ENCODE measurements around the gene SCNN1G. TPM values are rescaled to one million over a fixed set of nuclear protein-coding genes. Genes with fewer than 3 reads are reported as not detected.

The SCNN1G gene
- 10 to 100 TPM in 3 of 4 donors, 1 to 10 TPM in 1; 2.8 to 87.8 (median 66.2) TPM for total RNA-seq

- Histone ChIP-seq H3K27ac (peak within 1 kb of the TSS in 2 of 4 donors; percentile 20 to 32), H3K27me3 (peaks cover 77% of the 10 kb centered on the region), H3K9me3 (no peaks in the 10 kb centered on the region), H3K36me3 (no peaks in the 10 kb centered on the region), H3K4me1 (peaks cover 9 to 16% (median 12%) of the 10 kb centered on the region in 4 donors), H3K4me3 (peak within 1 kb of the TSS; percentile 33 to 61 (median 46))
- intact Hi-C loops (cut with DNase I; ENCODE audit: low total_unique reads) (loop anchor here (1.0 kb wide), 1 partner anchor 251 kb away; no protein-coding TSS in a partner anchor), in situ Hi-C loops (cut with MboI; ENCODE audit: low pct_ligation_motif_present in 1 of 4, low pct_unique_long_range_greater_than_20kb in 1 of 4, low sequenced_read_pairs in 3 of 4) (loop anchor here in 3 of 4 donors (5.0 to 10.0 kb wide), 3 partner anchors 252 to 259 kb away; no protein-coding TSS in a partner anchor)
- 3% methylated on average over 26 of the region's 71 CpGs; no CpG with 5 or more reads in 1 of the 2 donors for WGBS, 2 donors (ENCODE audit: low coverage in 1 of 2)
- DNase-seq = peak; percentile 45
- peak in 1 of 3 donors; percentile 71 for TF ChIP-seq POLR2AphosphoS5 (IDR thresholded peaks at IDR 0.05)
- TF ChIP-seq, protein P1, sequence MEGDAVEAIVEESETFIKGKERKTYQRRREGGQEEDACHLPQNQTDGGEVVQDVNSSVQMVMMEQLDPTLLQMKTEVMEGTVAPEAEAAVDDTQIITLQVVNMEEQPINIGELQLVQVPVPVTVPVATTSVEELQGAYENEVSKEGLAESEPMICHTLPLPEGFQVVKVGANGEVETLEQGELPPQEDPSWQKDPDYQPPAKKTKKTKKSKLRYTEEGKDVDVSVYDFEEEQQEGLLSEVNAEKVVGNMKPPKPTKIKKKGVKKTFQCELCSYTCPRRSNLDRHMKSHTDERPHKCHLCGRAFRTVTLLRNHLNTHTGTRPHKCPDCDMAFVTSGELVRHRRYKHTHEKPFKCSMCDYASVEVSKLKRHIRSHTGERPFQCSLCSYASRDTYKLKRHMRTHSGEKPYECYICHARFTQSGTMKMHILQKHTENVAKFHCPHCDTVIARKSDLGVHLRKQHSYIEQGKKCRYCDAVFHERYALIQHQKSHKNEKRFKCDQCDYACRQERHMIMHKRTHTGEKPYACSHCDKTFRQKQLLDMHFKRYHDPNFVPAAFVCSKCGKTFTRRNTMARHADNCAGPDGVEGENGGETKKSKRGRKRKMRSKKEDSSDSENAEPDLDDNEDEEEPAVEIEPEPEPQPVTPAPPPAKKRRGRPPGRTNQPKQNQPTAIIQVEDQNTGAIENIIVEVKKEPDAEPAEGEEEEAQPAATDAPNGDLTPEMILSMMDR (IDR thresholded peaks at IDR 0.05) = peak in 3 of 5 experiments; percentile 2 to 41 (median 8)
- TF ChIP-seq POLR2A (IDR thresholded peaks at IDR 0.05) = peak; percentile 38
- no peak for TF ChIP-seq EP300 (IDR thresholded peaks at IDR 0.05; ENCODE audit: low read depth)
Measured at GRCh38 chr16:23182679-23183542, at the start of gene SCNN1G. SCNN1G (plus strand) TSS chr16:23182745; CDS start chr16:23186272, 3,527 bp downstream.

DNA sequence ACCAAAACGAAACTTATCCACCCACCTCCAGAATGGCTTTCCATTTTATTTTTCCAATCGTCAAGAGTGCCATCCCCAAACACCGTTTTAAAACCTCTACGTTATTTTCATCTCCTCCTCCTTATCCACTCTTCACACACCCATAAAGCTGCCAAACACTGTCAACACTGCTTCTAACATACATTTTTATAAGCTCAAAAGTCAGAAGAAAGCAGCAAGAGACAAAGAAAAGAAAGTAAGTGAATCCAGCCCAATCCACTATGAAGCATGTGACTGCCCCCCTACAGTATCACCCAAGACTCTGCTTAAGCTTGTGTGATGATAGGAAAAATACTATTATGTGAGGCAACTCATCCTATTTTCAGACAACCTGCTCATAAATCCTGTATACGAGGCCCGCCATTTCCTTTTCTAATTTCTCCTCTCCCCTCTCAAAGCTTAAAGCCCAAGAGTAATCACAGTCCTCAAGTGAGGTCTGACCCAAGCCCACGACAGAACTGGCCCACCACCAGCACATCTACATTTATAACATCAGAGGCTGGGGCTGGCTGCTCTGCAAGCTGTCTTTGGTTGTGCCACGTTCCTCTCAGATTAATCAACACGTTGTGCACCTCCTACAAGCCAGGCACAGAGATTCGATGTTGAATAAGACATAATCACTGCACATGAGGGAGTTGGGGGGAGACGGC is 49.6 kb upstream of the SCNN1G start:
- in situ Hi-C loops (cut with MboI; ENCODE audit: low pct_ligation_motif_present in 1 of 4, low pct_unique_long_range_greater_than_20kb in 1 of 4, low sequenced_read_pairs in 3 of 4) (no loop called here), intact Hi-C loops (cut with DNase I; ENCODE audit: low total_unique reads) (no loop called here)
- H3K9me3 ChIP-seq = peaks cover 0 to 4% of the 10 kb centered on the region in 2 donors
- no peaks in the 10 kb centered on the region for H3K27me3 ChIP-seq
- H3K4me3 ChIP-seq = no peak overlapping the region
- peak in 1 of 3 donors; percentile 4 for TF ChIP-seq POLR2AphosphoS5 (IDR thresholded peaks at IDR 0.05)
- TF ChIP-seq POLR2A (IDR thresholded peaks at IDR 0.05) = no peak
- TF ChIP-seq, protein P1 (IDR thresholded peaks at IDR 0.05) = no peak
- H3K36me3 ChIP-seq = no peaks in the 10 kb centered on the region
- 62 to 68% methylated on average over 8 to 11 of the region's 11 CpGs for WGBS, 2 donors (ENCODE audit: low coverage in 1 of 2)
- peak overlapping the region; percentile 64 to 84 (median 79) for H3K27ac ChIP-seq
- DNase-seq = peak; percentile 14
- peaks cover 2 to 24% (median 10%) of the 10 kb centered on the region in 4 donors for H3K4me1 ChIP-seq

DNA sequence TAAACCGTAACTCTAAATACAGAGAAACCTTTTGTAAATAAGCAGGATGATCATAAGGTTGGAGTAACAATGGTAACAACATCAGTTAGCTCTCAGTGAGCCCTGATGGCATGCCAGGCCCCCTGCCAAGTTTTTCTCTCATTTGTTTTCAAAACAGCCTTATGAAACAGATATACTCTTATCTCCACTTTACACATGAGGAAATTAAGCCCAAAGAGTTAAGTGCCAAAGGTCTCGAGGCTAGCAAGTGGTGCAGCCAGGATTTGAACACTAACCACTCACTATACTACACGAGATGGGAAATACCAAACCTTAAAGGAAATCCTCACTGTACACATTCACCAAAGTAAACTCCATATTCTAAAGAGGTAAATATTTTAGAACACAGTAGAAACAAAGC is 48.3 kb upstream of the SCNN1G start:
- Histone ChIP-seq H3K27me3 (no peaks in the 10 kb centered on the region), H3K27ac (peak overlapping the region in 1 of 4 donors; percentile 33), H3K9me3 (peaks cover 0 to 4% of the 10 kb centered on the region in 2 donors), H3K4me1 (peaks cover 2 to 20% (median 10%) of the 10 kb centered on the region in 4 donors), H3K4me3 (no peak overlapping the region), H3K36me3 (no peaks in the 10 kb centered on the region)
- 16 to 32% methylated on average over 3 of the region's 3 CpGs for WGBS, 2 donors (ENCODE audit: low coverage in 1 of 2)
- peak; percentile 31 for DNase-seq
- in situ Hi-C loops (cut with MboI; ENCODE audit: low pct_ligation_motif_present in 1 of 4, low pct_unique_long_range_greater_than_20kb in 1 of 4, low sequenced_read_pairs in 3 of 4) = no loop called here
- intact Hi-C loops (cut with DNase I; ENCODE audit: low total_unique reads) = no loop called here
- TF ChIP-seq POLR2A (IDR thresholded peaks at IDR 0.05) (no peak), EP300 (IDR thresholded peaks at IDR 0.05; ENCODE audit: low read depth) (no peak), POLR2AphosphoS5 (IDR thresholded peaks at IDR 0.05) (no peak)
- TF ChIP-seq, protein P1 (IDR thresholded peaks at IDR 0.05) = no peak

DNA sequence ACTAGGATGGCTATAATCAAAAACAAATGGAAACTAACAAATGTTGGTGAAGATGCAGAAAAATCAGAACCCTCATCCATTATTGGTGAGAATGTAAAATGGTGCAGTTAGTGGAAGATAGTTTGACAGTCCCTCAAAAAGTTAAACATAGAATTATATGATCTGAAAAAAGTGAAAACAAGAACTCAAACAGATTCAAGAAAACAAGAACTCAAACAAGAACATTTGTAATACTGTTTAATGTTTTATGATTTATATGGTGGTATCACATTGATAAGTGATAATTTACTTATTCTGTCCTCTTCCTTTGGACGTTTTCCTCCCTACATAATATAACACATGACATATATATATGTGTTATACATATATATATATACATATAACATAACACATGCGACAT is 45.3 kb upstream of the SCNN1G start:
- intact Hi-C loops (cut with DNase I; ENCODE audit: low total_unique reads) = no loop called here
- H3K27ac ChIP-seq = no peak overlapping the region
- peaks cover 0 to 4% of the 10 kb centered on the region in 2 donors for H3K9me3 ChIP-seq
- no peaks in the 10 kb centered on the region for H3K36me3 ChIP-seq
- H3K27me3 ChIP-seq = no peaks in the 10 kb centered on the region
- H3K4me1 ChIP-seq = peaks cover 12 to 24% (median 16%) of the 10 kb centered on the region in 4 donors
- no peak for DNase-seq
- no peak overlapping the region for H3K4me3 ChIP-seq
- in situ Hi-C loops (cut with MboI; ENCODE audit: low pct_ligation_motif_present in 1 of 4, low pct_unique_long_range_greater_than_20kb in 1 of 4, low sequenced_read_pairs in 3 of 4) = no loop called here
- no peak for TF ChIP-seq POLR2AphosphoS5 (IDR thresholded peaks at IDR 0.05)
- TF ChIP-seq, protein P1 (IDR thresholded peaks at IDR 0.05) = no peak
- TF ChIP-seq POLR2A (IDR thresholded peaks at IDR 0.05) = no peak
- TF ChIP-seq EP300 (IDR thresholded peaks at IDR 0.05; ENCODE audit: low read depth) = no peak
- 76 to 79% methylated on average over 2 of the region's 2 CpGs for WGBS, 2 donors (ENCODE audit: low coverage in 1 of 2)

Measured in transverse colon (tissue), 4 donors.